WI38 (cell line): ENCODE measurements around the gene APBA2.

ENCODE experiments used
- H3K4me3 ChIP-seq: 2 replicates; pipeline ENCODE4 v1.5.1; 2011; ENCODE audit warnings: low read depth, mild to moderate bottlenecking, control low read depth, low read length
- CTCF ChIP-seq: IDR thresholded peaks from 2 replicates; pipeline ENCODE4 v1.5.1; 2012; ENCODE audit warnings: low read depth, mild to moderate bottlenecking, control low read depth, low read length

APBA2 gene

DNA sequence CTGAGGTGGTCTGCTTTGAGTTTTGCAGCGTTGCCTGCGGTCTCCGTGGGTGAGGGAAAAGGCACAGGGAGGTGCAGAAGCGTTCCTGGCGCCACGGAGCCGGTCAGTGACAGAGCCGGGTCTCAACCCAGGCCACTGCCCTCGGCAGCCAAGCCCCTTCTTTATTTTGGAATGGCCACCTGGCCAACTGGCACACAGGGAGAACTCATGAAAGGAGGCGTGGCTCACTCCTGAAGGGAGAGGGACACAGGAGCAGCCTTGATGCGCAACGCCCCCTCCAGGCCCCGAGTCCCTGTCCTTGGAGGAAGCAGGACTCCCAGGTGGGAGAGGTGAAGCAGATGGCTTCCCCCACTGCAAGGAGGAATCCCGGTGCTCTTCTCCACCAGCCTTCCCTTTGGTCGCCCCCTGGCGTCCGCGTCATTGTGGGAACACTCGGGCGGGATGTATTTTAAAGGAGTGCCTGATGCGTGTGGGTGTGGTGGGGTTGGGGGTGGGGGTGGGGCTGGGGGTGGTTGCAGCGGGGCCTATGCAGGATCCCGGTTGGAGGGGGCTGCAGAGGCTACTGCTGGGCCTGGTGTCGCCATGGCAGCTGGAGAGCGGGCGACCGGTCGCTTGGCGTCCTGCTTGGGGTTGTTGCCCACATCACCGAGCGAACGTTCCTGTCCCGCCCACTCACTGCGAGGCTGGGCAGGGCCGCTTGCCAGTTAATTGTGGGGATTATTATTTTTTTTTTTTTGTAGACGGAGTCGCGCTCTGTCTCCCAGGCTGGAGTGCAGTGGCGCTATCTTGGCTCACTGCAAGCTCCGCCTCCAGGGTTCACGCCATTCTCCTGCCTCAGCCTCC lies 32.6 kb downstream of the APBA2 start:
- H3K4me3 ChIP-seq: no peak overlapping the region
- TF ChIP-seq CTCF: no peak

GRCh38 chr15:28919201-28919635 lies 33.4 kb downstream of the APBA2 start:
- no peak overlapping the region for H3K4me3 ChIP-seq
- TF ChIP-seq CTCF: no peak

GRCh38 chr15:28919679-28920655 lies 34.2 kb downstream of the APBA2 start:
- H3K4me3 ChIP-seq: no peak overlapping the region
- no peak for TF ChIP-seq CTCF

- no peak for TF ChIP-seq CTCF
- H3K4me3 ChIP-seq: no peak overlapping the region
Observed at GRCh38 chr15:28920781-28921331, 35.1 kb downstream of the APBA2 start.

DNA sequence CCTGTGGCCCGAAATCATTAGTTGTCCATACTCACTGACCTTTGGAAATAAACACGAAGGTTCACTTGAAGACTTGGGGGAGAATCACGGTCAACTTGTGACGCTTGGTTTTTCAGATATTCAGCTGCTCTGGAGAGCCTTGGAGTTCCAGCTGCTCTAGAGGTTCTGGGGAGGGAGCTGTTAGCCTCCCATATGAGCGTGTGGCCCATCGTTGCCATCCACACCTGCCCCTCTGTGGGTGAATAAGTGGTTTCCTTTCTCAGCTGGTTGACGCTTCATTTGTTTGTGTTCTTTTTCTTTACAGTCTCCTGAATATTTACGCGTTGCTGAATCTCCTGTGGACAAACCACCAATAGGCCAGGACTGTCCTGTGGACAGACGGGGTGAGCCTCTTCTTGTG lies 35.6 kb downstream of the APBA2 start:
- no peak for TF ChIP-seq CTCF

DNA sequence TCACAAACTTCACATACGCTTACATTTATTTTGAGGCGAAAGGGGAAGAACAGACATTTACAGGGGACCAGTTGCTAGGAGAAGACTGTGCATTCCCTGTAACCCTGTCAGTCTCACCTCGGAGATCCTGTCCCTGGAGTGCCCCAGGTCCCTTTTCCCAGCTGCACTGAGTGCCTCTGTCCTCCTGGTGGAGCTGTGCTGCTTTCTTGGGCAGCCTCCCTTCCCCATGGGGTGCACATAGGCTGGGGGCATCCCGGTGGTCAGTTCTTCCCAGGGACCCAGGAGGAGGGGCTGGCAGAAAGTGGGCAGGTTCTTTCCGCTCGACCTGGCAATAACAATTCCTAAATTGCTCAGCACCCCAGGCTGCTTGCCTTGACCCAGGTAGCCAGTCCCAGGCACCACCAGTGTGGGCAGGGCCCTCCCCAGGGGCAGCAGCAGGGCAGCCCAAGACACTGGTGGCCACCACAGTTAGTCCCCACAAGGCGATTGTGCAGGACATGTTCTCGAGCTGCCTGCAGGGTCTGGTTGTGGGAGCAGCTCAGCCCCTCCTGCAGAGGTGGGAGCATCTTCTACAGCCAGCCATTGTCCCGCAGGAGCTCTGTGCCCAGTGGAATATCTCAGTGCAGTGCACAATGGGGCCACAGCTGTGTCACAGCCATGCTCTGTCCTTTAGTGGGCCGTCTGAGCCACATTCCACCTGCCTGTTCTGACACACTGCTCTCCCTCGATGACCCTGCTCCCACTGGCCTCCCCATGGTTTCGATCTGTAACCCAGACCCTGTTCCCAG lies 36.3 kb downstream of the APBA2 start:
- no peak for TF ChIP-seq CTCF
- H3K4me3 ChIP-seq: no peak overlapping the region

More for the DNA sequence above, 35.6 kb downstream of the APBA2 start:
- H3K4me3 ChIP-seq: no peak overlapping the region
